Measurements from ENCODE around the gene LMAN2.

Gene LMAN2

DNA sequence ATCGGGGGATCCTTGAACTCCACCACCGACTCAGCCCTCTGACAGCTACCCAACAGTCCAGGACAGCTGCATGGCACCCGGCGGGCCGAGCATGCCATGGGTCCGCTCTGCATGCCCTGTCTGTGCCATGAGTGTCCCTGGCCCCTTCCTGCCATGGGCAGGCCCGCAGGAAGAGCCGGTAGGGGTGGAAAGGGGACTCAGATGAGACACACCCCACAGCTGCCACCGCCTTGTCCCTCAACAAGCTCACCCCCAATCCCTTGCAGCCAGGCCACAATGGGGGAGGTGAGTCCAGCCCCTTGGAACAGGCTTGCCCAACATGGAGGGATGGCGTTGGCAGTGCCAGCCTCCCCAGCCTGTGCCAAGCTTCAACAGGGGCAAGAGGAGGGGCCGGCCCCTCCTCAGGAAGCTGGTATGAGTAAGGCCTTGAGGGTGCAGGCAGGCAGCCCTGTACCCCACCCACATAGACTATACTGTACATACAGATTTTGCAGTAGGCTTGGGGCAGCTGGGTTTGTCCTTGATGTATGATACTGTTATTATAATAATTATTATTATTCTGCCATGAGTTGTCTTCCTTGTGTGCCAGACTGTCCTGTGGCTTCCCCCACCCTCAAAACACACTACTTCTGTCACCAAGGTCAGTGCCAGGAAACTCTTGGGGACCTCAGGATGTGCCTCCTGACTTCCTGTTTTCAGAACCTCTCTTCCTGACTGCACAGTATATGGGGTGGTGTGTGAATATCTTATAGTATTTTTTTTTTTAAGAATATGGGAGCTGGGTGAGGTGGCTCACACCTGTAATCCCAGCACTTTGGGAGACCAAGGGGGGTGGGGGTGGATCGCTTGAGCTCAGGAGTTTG is 20.8 kb upstream of the LMAN2 start:
- Histone ChIP-seq H3K4me2 (no peak overlapping the region), H3K36me3 (ENCODE audit: insufficient read depth) (no peaks in the 10 kb centered on the region), H3K9ac (no peak overlapping the region), H3K79me2 (ENCODE audit: insufficient read depth, low read depth) (no peaks in the 10 kb centered on the region), H3K4me3 (IDR thresholded peaks at IDR 0.05; ENCODE audit: insufficient read depth, low read depth, low read length) (no peak overlapping the region), H3K27me3 (ENCODE audit: insufficient read depth, low read depth) (no peaks in the 10 kb centered on the region), H2AFZ (ENCODE audit: low read depth) (no peak overlapping the region), H3K27ac (no peak overlapping the region), H3K4me1 (ENCODE audit: low read depth, poor library complexity, severe bottlenecking) (peaks cover 16% of the 10 kb centered on the region), H4K20me1 (ENCODE audit: insufficient read depth) (no peaks in the 10 kb centered on the region)
- TF ChIP-seq, protein P1, sequence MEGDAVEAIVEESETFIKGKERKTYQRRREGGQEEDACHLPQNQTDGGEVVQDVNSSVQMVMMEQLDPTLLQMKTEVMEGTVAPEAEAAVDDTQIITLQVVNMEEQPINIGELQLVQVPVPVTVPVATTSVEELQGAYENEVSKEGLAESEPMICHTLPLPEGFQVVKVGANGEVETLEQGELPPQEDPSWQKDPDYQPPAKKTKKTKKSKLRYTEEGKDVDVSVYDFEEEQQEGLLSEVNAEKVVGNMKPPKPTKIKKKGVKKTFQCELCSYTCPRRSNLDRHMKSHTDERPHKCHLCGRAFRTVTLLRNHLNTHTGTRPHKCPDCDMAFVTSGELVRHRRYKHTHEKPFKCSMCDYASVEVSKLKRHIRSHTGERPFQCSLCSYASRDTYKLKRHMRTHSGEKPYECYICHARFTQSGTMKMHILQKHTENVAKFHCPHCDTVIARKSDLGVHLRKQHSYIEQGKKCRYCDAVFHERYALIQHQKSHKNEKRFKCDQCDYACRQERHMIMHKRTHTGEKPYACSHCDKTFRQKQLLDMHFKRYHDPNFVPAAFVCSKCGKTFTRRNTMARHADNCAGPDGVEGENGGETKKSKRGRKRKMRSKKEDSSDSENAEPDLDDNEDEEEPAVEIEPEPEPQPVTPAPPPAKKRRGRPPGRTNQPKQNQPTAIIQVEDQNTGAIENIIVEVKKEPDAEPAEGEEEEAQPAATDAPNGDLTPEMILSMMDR (conservative IDR thresholded peaks at IDR 0.05; ENCODE audit: low read depth, low read length), result no peak

- TF ChIP-seq, protein P1 (conservative IDR thresholded peaks at IDR 0.05; ENCODE audit: low read depth, low read length), result no peak
- Histone ChIP-seq H2AFZ (ENCODE audit: low read depth) (no peak overlapping the region), H3K79me2 (ENCODE audit: insufficient read depth, low read depth) (no peaks in the 10 kb centered on the region), H4K20me1 (ENCODE audit: insufficient read depth) (no peaks in the 10 kb centered on the region), H3K4me2 (no peak overlapping the region), H3K27ac (no peak overlapping the region), H3K27me3 (ENCODE audit: insufficient read depth, low read depth) (no peaks in the 10 kb centered on the region), H3K4me3 (IDR thresholded peaks at IDR 0.05; ENCODE audit: insufficient read depth, low read depth, low read length) (no peak overlapping the region), H3K9ac (no peak overlapping the region), H3K36me3 (ENCODE audit: insufficient read depth) (no peaks in the 10 kb centered on the region), H3K4me1 (ENCODE audit: low read depth, poor library complexity, severe bottlenecking) (peaks cover 16% of the 10 kb centered on the region)
Measured at GRCh38 chr5:177371120-177372033, 19.9 kb upstream of the LMAN2 start.

- H3K4me1 ChIP-seq (ENCODE audit: low read depth, poor library complexity, severe bottlenecking), result peaks cover 16% of the 10 kb centered on the region
- no peak overlapping the region; the same call in 1 of the 2 replicates for H3K4me2 ChIP-seq
- no peak overlapping the region for H2AFZ ChIP-seq (ENCODE audit: low read depth)
- no peak overlapping the region for H3K27ac ChIP-seq
- H3K4me3 ChIP-seq (IDR thresholded peaks at IDR 0.05; ENCODE audit: insufficient read depth, low read depth, low read length), result no peak overlapping the region
- no peaks in the 10 kb centered on the region for H4K20me1 ChIP-seq (ENCODE audit: insufficient read depth)
- H3K36me3 ChIP-seq (ENCODE audit: insufficient read depth), result no peaks in the 10 kb centered on the region
- TF ChIP-seq, protein P1 (conservative IDR thresholded peaks at IDR 0.05; ENCODE audit: low read depth, low read length), result 0 out of 2 replicates have a peak, but pooled peaks have one; percentile 11
- no peaks in the 10 kb centered on the region for H3K27me3 ChIP-seq (ENCODE audit: insufficient read depth, low read depth)
- H3K9ac ChIP-seq, result no peak overlapping the region
- H3K79me2 ChIP-seq (ENCODE audit: insufficient read depth, low read depth), result no peaks in the 10 kb centered on the region
Measured at GRCh38 chr5:177370488-177371119, 19.1 kb upstream of the LMAN2 start.

DNA sequence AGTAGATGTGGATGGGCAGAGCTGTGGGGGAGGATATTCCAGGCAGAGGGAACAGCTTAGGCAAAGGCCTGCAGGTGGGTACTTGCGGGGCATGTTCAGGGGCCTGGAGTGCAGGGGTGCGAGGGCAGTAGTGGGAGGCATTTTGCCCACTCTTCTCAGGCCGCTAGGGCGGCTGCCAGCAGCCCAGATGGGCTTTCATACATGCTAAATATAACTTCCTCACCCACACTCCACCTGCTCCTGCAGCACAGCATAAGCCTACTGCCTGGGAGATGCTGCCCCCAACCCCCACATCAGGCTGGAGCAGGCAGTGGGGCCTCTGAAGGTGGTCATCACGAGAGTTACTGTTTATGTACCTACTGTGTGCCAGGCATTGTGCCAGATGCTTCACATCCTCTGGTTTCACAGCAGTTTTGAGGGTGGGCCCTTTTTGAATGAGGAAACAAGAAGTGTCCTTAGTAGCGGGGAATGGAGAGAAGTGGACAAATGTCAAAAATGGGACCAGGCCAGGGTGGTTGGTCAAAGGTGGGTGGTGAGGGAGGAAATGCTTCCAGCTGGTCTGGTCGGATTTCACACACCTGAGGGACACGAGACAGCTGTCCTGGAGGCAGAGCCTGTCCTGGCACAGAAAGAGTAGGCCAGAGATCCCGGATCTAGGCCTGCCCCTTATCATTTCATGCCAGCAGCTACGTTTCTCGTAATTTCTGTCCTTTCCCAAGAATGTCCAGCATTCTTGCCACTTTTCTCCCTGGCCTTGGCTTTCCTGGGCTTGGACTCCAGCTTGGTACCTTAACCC is 18.4 kb upstream of the LMAN2 start:
- H3K9ac ChIP-seq, result no peak overlapping the region
- no peaks in the 10 kb centered on the region for H4K20me1 ChIP-seq (ENCODE audit: insufficient read depth)
- H3K4me2 ChIP-seq, result no peak overlapping the region; the same call in 1 of the 2 replicates
- H3K4me1 ChIP-seq (ENCODE audit: low read depth, poor library complexity, severe bottlenecking), result peaks cover 17% of the 10 kb centered on the region
- no peaks in the 10 kb centered on the region for H3K36me3 ChIP-seq (ENCODE audit: insufficient read depth)
- no peak overlapping the region for H3K4me3 ChIP-seq (IDR thresholded peaks at IDR 0.05; ENCODE audit: insufficient read depth, low read depth, low read length)
- H3K79me2 ChIP-seq (ENCODE audit: insufficient read depth, low read depth), result no peaks in the 10 kb centered on the region
- TF ChIP-seq, protein P1 (conservative IDR thresholded peaks at IDR 0.05; ENCODE audit: low read depth, low read length), result no peak
- no peak overlapping the region for H3K27ac ChIP-seq
- no peak overlapping the region for H2AFZ ChIP-seq (ENCODE audit: low read depth)
- H3K27me3 ChIP-seq (ENCODE audit: insufficient read depth, low read depth), result no peaks in the 10 kb centered on the region

All from KMS-11 (cell line).